ENCODE results near the gene WSB1. TPM values are rescaled to one million over a fixed set of nuclear protein-coding genes. Genes with fewer than 3 reads are reported as not detected.
"Not testable (repeated sequence)": the region's sequence is repeated elsewhere in the genome, so short reads cannot be mapped to it uniquely, and the experiment has no call there.

WSB1 gene
- total RNA-seq, 1 donor from 2014 or later: 270 TPM

- Mint-ChIP-seq H3K36me3 (no peaks in the 10 kb centered on the region), H3K4me3 (no peak overlapping the region), H3K27me3 (no peaks in the 10 kb centered on the region), H3K4me1 (ENCODE audit: unreplicated experiment) (peaks cover 13% of the 10 kb centered on the region), H3K27ac (no peak overlapping the region), H3K9me3 (no peaks in the 10 kb centered on the region)
- TF ChIP-seq CTCF (conservative IDR thresholded peaks at IDR 0.05): no peak
- DNase-seq (ENCODE audit: extremely low spot score, unreplicated experiment): no peak
These were observed 32.7 kb downstream of the WSB1 start for GRCh38 chr17:27326585-27326984.

GRCh38 chr17:27327397-27327796, 33.5 kb downstream of the WSB1 start:
- Mint-ChIP-seq H3K27ac (peak overlapping the region; percentile 17), H3K27me3 (no peaks in the 10 kb centered on the region), H3K4me3 (no peak overlapping the region), H3K4me1 (ENCODE audit: unreplicated experiment) (peaks cover 16% of the 10 kb centered on the region), H3K36me3 (no peaks in the 10 kb centered on the region), H3K9me3 (no peaks in the 10 kb centered on the region)
- TF ChIP-seq CTCF (conservative IDR thresholded peaks at IDR 0.05): no peak
- no peak for DNase-seq (ENCODE audit: extremely low spot score, unreplicated experiment)

- no peak overlapping the region for H3K27ac Mint-ChIP-seq
- no peaks in the 10 kb centered on the region for H3K9me3 Mint-ChIP-seq
- peaks cover 16% of the 10 kb centered on the region for H3K4me1 Mint-ChIP-seq (ENCODE audit: unreplicated experiment)
- no peaks in the 10 kb centered on the region for H3K27me3 Mint-ChIP-seq
- H3K4me3 Mint-ChIP-seq: no peak overlapping the region
- no peaks in the 10 kb centered on the region for H3K36me3 Mint-ChIP-seq
- DNase-seq (ENCODE audit: extremely low spot score, unreplicated experiment): no peak
- TF ChIP-seq CTCF (conservative IDR thresholded peaks at IDR 0.05): no peak
These were observed 34.0 kb downstream of the WSB1 start for GRCh38 chr17:27327871-27328270.

- DNase-seq (ENCODE audit: extremely low spot score, unreplicated experiment); H3K27me3 Mint-ChIP-seq; H3K4me3 Mint-ChIP-seq; H3K9me3 Mint-ChIP-seq; H3K36me3 Mint-ChIP-seq: not testable (repeated sequence)
- Mint-ChIP-seq H3K27ac (peak overlapping the region; percentile 53), H3K4me1 (ENCODE audit: unreplicated experiment) (peaks cover 17% of the 10 kb centered on the region)
These were observed 34.8 kb downstream of the WSB1 start for GRCh38 chr17:27328686-27329085.

GRCh38 chr17:27329146-27329805, 35.4 kb downstream of the WSB1 start:
- peak overlapping the region; percentile 53 for H3K27ac Mint-ChIP-seq
- no peaks in the 10 kb centered on the region for H3K27me3 Mint-ChIP-seq
- H3K4me3 Mint-ChIP-seq: no peak overlapping the region
- peaks cover 21% of the 10 kb centered on the region for H3K4me1 Mint-ChIP-seq (ENCODE audit: unreplicated experiment)
- peak; percentile 49 for DNase-seq (ENCODE audit: extremely low spot score, unreplicated experiment)
- TF ChIP-seq CTCF (conservative IDR thresholded peaks at IDR 0.05): no peak
- H3K36me3 Mint-ChIP-seq: no peaks in the 10 kb centered on the region
- no peaks in the 10 kb centered on the region for H3K9me3 Mint-ChIP-seq

- peak overlapping the region; percentile 95 for H3K27ac Mint-ChIP-seq
- H3K27me3 Mint-ChIP-seq: no peaks in the 10 kb centered on the region
- peaks cover 21% of the 10 kb centered on the region for H3K4me1 Mint-ChIP-seq (ENCODE audit: unreplicated experiment)
- no peak for DNase-seq (ENCODE audit: extremely low spot score, unreplicated experiment)
- no peaks in the 10 kb centered on the region for H3K9me3 Mint-ChIP-seq
- H3K36me3 Mint-ChIP-seq: peaks cover 4% of the 10 kb centered on the region
- TF ChIP-seq CTCF (conservative IDR thresholded peaks at IDR 0.05): no peak
- peak overlapping the region; percentile 81 for H3K4me3 Mint-ChIP-seq
These were observed 38.1 kb downstream of the WSB1 start for GRCh38 chr17:27332047-27332393.
